ENCODE data around the gene ICAM5.

DNA sequence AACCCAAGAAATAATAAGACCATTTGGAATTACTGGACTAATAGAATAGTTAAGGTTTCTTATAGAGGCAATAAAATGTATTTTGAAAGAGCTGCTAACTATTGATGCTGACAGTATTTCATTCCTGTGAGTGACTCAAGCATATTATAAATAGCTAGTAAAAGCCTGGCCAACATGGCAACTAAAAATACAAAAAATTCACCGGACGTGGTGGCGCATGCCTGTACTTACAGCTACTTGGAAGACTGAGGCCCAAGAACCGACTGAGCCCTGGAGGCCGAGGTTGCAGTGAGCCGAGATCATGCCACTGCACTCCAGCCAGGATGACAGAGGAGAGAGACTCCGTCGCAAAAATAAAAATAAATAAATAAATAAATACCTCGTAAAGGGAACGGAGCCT lies 55.0 kb downstream of the ICAM5 start:
- TF ChIP-seq POLR2AphosphoS5 (IDR thresholded peaks at IDR 0.05; ENCODE audit: low read depth, low read length): no peak
- TF ChIP-seq SIN3A (IDR thresholded peaks at IDR 0.05; ENCODE audit: borderline replicate concordance, insufficient read depth, low read length): no peak
- TF ChIP-seq TAF1 (IDR thresholded peaks at IDR 0.05; ENCODE audit: borderline replicate concordance, insufficient read depth, low read length): no peak
- TF ChIP-seq, protein P1, sequence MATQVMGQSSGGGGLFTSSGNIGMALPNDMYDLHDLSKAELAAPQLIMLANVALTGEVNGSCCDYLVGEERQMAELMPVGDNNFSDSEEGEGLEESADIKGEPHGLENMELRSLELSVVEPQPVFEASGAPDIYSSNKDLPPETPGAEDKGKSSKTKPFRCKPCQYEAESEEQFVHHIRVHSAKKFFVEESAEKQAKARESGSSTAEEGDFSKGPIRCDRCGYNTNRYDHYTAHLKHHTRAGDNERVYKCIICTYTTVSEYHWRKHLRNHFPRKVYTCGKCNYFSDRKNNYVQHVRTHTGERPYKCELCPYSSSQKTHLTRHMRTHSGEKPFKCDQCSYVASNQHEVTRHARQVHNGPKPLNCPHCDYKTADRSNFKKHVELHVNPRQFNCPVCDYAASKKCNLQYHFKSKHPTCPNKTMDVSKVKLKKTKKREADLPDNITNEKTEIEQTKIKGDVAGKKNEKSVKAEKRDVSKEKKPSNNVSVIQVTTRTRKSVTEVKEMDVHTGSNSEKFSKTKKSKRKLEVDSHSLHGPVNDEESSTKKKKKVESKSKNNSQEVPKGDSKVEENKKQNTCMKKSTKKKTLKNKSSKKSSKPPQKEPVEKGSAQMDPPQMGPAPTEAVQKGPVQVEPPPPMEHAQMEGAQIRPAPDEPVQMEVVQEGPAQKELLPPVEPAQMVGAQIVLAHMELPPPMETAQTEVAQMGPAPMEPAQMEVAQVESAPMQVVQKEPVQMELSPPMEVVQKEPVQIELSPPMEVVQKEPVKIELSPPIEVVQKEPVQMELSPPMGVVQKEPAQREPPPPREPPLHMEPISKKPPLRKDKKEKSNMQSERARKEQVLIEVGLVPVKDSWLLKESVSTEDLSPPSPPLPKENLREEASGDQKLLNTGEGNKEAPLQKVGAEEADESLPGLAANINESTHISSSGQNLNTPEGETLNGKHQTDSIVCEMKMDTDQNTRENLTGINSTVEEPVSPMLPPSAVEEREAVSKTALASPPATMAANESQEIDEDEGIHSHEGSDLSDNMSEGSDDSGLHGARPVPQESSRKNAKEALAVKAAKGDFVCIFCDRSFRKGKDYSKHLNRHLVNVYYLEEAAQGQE (IDR thresholded peaks at IDR 0.05; ENCODE audit: insufficient read depth in 1 of 2, low read depth in 2 of 2, low read length in 2 of 2): no peak

All from PFSK-1 (cell line).